Measurements from ENCODE around the gene PYY. TPM values are rescaled to one million over a fixed set of nuclear protein-coding genes. Genes with fewer than 3 reads are reported as not detected.

PYY gene
- total and polyA plus RNA-seq, 10 of the 15 experiments (the other 5 are each of a cell fraction or from before 2014, with no cell fraction given): 0.07 to 0.18 TPM; not detected in 8

- no peak overlapping the region for H3K4me2 ChIP-seq (ENCODE audit: control insufficient read depth, insufficient read depth)
- DNase-seq (ENCODE audit: low read depth, low spot score) (no peak), ATAC-seq (no peak), FAIRE-seq (no peak)
- ChIA-PET RAD21 (ENCODE audit: unreplicated experiment) (no interaction called here), SMC1A (ENCODE audit: uncharacterized antibody, unreplicated experiment) (no interaction called here), POLR2A (no interaction called here), CTCF (interaction anchor here (0.6 to 2.1 kb wide), 4 partner anchors 24 to 353 kb away, joined by 3 to 7 read pairs (median 4); no protein-coding TSS in a partner anchor)
- in situ Hi-C loops (cut with MboI): no loop called here
- H3K79me2 ChIP-seq (ENCODE audit: control insufficient read depth, insufficient read depth, low read length): no peaks in the 10 kb centered on the region
- no peak overlapping the region for H2AFZ ChIP-seq (ENCODE audit: control insufficient read depth, low read depth, low read length)
- BruUV-seq (replicated peaks): no TSS peak
- no peaks in the 10 kb centered on the region; a peak in 2 of 4 replicates for H3K27me3 ChIP-seq (replicated peaks in 1 of 2; ENCODE audit: control insufficient read depth in 2 of 2, insufficient read depth in 2 of 2, low read length in 1 of 2)
- intact Hi-C loops (cut with micrococcal nuclease; ENCODE audit: unreplicated experiment): no loop called here
- H3K9ac ChIP-seq (ENCODE audit: control insufficient read depth, insufficient read depth, low read length): no peak overlapping the region
- H3K4me3 ChIP-seq: no peak overlapping the region
- TF ChIP-seq POLR2A (IDR thresholded peaks at IDR 0.05; ENCODE audit: low read depth, low read length): no peak
- no peaks in the 10 kb centered on the region for H3K4me1 ChIP-seq (ENCODE audit: control insufficient read depth, insufficient read depth, low read length)
- H3K27ac ChIP-seq (ENCODE audit: control insufficient read depth, insufficient read depth): no peak overlapping the region
- 17% methylated on average over 4 of the region's 4 CpGs for WGBS (ENCODE audit: insufficient coverage, insufficient replicate concordance, low lambda C conversion rate, missing lambda C conversion rate)
- H4K20me1 ChIP-seq (ENCODE audit: control insufficient read depth, insufficient read depth): no peaks in the 10 kb centered on the region
- no peaks in the 10 kb centered on the region for H3K36me3 ChIP-seq (ENCODE audit: control insufficient read depth in 2 of 2, insufficient read depth in 2 of 2, low read length in 1 of 2)
- H3K9me3 ChIP-seq (replicated peaks; ENCODE audit: control insufficient read depth, insufficient read depth, low read length): no peaks in the 10 kb centered on the region
Measured at GRCh38 chr17:43970366-43970765, 16.6 kb upstream of the PYY start.

- in situ Hi-C loops (cut with MboI): no loop called here
- TF ChIP-seq KLF5 (IDR thresholded peaks at IDR 0.05; ENCODE audit: partially characterized antibody) (no peak), HDAC2 (IDR thresholded peaks at IDR 0.05) (no peak), CUX1 (IDR thresholded peaks at IDR 0.05; ENCODE audit: insufficient replicate concordance, low read depth, low read length) (no peak), E4F1 (IDR thresholded peaks at IDR 0.05; ENCODE audit: borderline replicate concordance, partially characterized antibody) (no peak), NRF1 (conservative IDR thresholded peaks at IDR 0.05; ENCODE audit: low read depth, low read length) (no peak)
Measured at GRCh38 chr17:43967251-43967875, 13.6 kb upstream of the PYY start.

More at GRCh38 chr17:43967251-43967875, 13.6 kb upstream of the PYY start:
- Histone ChIP-seq H3K9ac (ENCODE audit: control insufficient read depth, insufficient read depth, low read length) (no peak overlapping the region), H3K4me2 (ENCODE audit: control insufficient read depth, insufficient read depth) (no peak overlapping the region), H3K27ac (ENCODE audit: control insufficient read depth, insufficient read depth) (no peak overlapping the region), H3K9me3 (replicated peaks; ENCODE audit: control insufficient read depth, insufficient read depth, low read length) (no peaks in the 10 kb centered on the region), H4K20me1 (ENCODE audit: control insufficient read depth, insufficient read depth) (no peaks in the 10 kb centered on the region), H3K79me2 (ENCODE audit: control insufficient read depth, insufficient read depth, low read length) (no peaks in the 10 kb centered on the region), H3K27me3 (replicated peaks in 1 of 2; ENCODE audit: control insufficient read depth in 2 of 2, insufficient read depth in 2 of 2, low read length in 1 of 2) (peaks cover 0 to 1% of the 10 kb centered on the region in 2 experiments; a peak in 2 of 4 replicates), H3K36me3 (ENCODE audit: control insufficient read depth in 2 of 2, insufficient read depth in 2 of 2, low read length in 1 of 2) (no peaks in the 10 kb centered on the region), H2AFZ (ENCODE audit: control insufficient read depth, low read depth, low read length) (no peak overlapping the region), H3K4me3 (no peak overlapping the region), H3K4me1 (ENCODE audit: control insufficient read depth, insufficient read depth, low read length) (no peaks in the 10 kb centered on the region)
- WGBS (ENCODE audit: insufficient coverage, insufficient replicate concordance, low lambda C conversion rate, missing lambda C conversion rate): 14% methylated on average over 9 of the region's 9 CpGs
- ChIA-PET RAD21 (ENCODE audit: unreplicated experiment) (interaction anchor here (1.6 kb wide), 1 partner anchor 23 kb away, joined by 4 read pairs; no protein-coding TSS in a partner anchor), SMC1A (ENCODE audit: uncharacterized antibody, unreplicated experiment) (no interaction called here), POLR2A (interaction anchor here (0.6 kb wide), 1 partner anchor 314 kb away, joined by 3 read pairs; no protein-coding TSS in a partner anchor), CTCF (interaction anchor here (0.8 to 1.2 kb wide), 2 partner anchors 23 to 59 kb away, joined by 3 read pairs; no protein-coding TSS in a partner anchor)
- BruUV-seq (replicated peaks): no TSS peak
- intact Hi-C loops (cut with micrococcal nuclease; ENCODE audit: unreplicated experiment): no loop called here
- DNase-seq (ENCODE audit: low read depth, low spot score) (no peak), FAIRE-seq (no peak), ATAC-seq (no peak)

Data from GM12878 (cell line).